Activated CD4-positive, alpha-beta T cell treated with anti-CD3 and anti-CD28 coated beads for 48 hours (primary cell): Measurements from ENCODE around the gene WBP11.
A peak's percentile ranks its signal among the peaks of the same experiment; 100 is the strongest.

Experiments
- DNase-seq: peaks from one replicate; pipeline ENCODE4 v3.0.0-alpha.2; 2020

Gene WBP11

GRCh38 chr12:14803011-14803829 lies at the start of gene WBP11, which contains the start of gene C12orf60:
WBP11 (minus strand) TSS chr12:14803478; CDS start chr12:14801383, 2,095 bp downstream.
C12orf60 (plus strand) TSS chr12:14803670; CDS start chr12:14822936, 19,266 bp downstream.
- peak; percentile 91 for DNase-seq

- no peak for DNase-seq
These were observed 49.6 kb upstream of the WBP11 start for GRCh38 chr12:14852880-14853279.

DNA sequence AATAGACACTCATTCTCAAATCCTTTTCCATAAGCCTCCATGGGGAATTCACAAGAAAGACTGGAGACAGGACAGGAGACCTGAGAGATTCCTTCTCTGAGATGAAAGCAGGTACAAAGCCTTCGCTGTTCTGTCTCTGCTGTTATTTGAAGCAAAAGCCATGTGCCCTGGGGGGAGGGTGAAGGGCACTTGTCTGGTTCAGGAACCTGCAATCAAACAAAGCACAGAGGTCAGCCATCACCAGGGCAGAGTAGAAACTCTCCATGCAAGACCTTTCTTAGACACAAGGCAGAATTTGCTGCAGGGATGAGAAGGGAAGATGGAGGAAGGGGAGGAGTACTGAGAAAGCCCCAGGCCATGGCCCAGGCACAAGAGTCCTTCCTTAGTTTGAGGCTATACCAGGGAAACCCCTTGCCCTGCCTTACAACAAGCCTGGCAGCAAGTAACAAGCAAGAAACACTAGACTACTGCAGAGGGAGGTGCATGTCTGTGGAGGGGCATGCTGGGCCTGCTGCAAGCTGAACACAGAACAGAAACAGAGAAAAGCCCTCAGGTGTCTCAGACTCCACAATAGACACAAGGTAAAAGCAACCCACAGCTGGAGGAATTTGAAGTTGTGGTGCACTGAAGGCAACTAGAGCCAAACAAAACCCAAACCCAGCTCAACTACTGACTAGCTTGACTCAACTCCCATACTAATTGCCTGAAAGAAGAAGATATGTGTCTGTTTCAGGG lies 47.8 kb upstream of the WBP11 start:
- DNase-seq = no peak

GRCh38 chr12:14849661-14850060 lies 46.4 kb upstream of the WBP11 start:
- DNase-seq = no peak

- no peak for DNase-seq
These were observed 43.8 kb upstream of the WBP11 start for GRCh38 chr12:14846876-14847580.

DNA sequence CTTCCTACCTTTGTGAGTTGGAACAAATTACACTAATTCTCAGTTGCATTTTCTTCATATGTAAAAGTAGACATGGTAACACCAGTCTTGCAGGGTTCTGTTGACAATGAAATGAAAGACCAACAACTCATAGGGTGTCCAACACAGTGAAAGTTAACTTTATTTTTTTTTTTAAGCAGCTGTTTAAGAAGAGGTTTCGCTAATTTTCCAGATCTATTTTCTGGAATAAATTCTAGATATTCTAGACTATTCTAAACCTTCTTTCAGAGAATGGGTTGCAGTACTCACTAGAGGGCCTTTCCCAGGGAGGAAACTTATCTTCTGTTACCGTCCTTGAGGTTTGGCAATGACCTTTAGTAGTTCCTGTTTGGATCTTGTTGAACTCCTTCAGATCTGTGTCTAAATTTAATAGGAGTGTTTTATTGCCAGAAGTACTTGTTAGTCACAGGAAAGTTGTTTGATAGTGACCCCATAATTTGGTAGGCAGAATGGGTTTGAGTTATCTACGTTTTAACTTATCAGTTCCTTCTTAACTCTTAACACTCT lies 42.8 kb upstream of the WBP11 start:
- no peak for DNase-seq

DNA sequence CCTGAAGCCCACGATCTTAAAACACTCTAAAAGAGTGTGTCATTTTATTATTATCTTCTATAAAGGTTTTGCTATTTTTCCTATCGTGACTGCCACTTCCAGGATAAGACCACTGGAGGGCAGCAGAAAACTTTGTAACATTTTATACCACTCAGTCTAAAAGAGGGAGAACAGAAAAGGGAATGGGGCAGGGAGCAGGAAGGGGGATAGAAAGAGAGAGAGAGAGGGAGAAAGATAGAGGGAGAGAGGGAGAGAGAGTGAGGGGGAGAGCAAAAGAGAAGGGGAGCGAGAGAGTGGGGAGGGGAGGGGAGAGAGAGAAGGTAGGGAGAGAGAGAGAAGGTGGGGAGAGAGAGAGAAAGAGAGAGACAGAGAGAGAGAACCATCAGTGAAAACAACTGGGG lies 42.1 kb upstream of the WBP11 start:
- peak; percentile 45 for DNase-seq

DNA sequence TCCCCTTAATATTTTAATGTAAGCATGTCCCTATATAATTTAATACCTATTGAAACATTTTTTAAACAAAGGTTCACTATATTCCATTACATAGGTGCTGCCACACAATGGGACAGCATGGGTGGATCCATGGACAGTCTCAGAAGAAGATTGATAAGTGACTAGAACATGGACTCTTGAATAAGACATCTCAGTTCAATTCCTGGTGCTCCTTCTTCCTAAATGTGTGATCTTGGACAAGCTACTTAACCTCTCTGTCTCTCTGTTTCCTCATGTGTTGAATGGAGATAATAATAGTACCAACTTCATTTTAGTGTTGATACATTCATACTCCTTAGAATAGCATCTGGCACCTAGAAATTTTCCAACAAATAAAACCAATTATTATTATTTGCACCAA lies 41.1 kb upstream of the WBP11 start:
- no peak for DNase-seq

GRCh38 chr12:14843425-14843887 lies 40.2 kb upstream of the WBP11 start, which contains the start of gene ART4:
ART4 (minus strand) TSS chr12:14843526; CDS start chr12:14843113, 413 bp downstream.
- DNase-seq = no peak

- DNase-seq = no peak
These were observed 39.0 kb upstream of the WBP11 start for GRCh38 chr12:14842315-14842714.

GRCh38 chr12:14841761-14842160 lies 38.5 kb upstream of the WBP11 start:
- DNase-seq = no peak

DNA sequence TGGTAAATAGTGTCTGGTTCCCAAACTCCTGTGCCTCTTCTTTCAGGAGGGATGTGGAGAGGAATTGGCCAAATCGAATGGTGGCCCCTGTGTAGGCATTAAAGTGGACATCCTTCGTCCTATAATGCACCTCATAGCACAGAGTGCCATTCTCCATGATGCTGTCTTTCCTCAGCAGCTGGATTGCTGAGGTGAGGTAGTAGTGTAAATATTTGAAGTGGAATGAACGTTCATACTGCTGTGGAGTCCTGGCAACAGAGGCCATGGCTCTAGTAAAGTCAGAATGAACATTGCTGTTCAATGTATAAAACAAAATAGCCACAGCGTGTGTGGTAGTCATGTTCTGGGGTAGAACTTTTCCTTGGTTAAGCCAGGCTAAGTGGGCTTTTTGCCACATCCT lies 37.3 kb upstream of the WBP11 start:
- DNase-seq = no peak

GRCh38 chr12:14839262-14839661 lies 36.0 kb upstream of the WBP11 start:
- DNase-seq = no peak

- no peak for DNase-seq
These were observed 33.3 kb upstream of the WBP11 start for GRCh38 chr12:14836336-14837210.

GRCh38 chr12:14834509-14834908 lies 31.2 kb upstream of the WBP11 start:
- no peak for DNase-seq

GRCh38 chr12:14833952-14834351 lies 30.7 kb upstream of the WBP11 start:
- DNase-seq = no peak

- DNase-seq = no peak
These were observed 30.1 kb upstream of the WBP11 start for GRCh38 chr12:14833336-14833735.

DNA sequence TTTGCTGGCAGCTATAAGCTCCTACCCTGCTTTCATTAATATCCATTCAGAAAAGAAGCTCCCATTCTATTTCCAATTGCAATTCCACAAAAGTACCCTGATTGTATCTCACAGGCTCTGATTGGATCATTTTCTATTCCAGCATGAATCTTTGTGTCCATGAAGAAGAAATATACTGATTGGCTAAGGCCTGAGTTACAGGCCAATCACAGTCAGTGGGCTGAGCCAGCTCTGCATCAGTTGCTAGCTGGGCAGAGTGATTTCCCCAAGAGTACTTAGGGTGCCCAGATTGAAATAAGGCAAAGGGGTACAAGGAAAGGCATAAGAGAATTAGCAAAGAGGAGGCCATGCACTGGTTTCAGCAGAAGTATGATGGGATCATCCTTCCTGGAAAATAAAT lies 25.6 kb upstream of the WBP11 start:
- DNase-seq = no peak

GRCh38 chr12:14827043-14827442 lies 23.8 kb upstream of the WBP11 start:
- DNase-seq = no peak

DNA sequence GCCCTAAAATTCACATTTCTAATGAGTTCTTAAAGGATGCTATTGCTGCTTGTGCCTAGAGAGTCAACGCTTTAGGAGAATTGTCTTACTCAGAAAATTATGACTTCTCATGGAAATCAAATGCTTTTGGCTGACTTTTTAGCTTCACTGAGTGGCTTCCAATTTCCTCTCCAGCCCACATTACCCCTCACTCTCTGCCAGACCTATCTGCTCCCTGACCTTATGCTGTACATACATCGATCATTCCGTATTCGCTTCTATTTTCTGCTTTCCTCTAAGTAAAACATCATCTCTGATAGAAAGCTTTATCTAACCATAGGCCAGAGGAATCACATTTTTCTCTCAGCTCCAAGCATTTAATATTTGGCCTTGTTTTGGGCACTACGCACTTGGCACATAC lies 23.2 kb upstream of the WBP11 start:
- no peak for DNase-seq

GRCh38 chr12:14825256-14825655 lies 22.0 kb upstream of the WBP11 start:
- DNase-seq = no peak
